ENCODE data around the gene STAM2.
"Not testable (repeated sequence)": the region's sequence is repeated elsewhere in the genome, so short reads cannot be mapped to it uniquely, and the experiment has no call there.

Gene STAM2

GRCh38 chr2:152100961-152101360, 74.6 kb downstream of the STAM2 start:
- no peak for DNase-seq

GRCh38 chr2:152099367-152100050, 76.1 kb downstream of the STAM2 start:
- no peak for DNase-seq

DNA sequence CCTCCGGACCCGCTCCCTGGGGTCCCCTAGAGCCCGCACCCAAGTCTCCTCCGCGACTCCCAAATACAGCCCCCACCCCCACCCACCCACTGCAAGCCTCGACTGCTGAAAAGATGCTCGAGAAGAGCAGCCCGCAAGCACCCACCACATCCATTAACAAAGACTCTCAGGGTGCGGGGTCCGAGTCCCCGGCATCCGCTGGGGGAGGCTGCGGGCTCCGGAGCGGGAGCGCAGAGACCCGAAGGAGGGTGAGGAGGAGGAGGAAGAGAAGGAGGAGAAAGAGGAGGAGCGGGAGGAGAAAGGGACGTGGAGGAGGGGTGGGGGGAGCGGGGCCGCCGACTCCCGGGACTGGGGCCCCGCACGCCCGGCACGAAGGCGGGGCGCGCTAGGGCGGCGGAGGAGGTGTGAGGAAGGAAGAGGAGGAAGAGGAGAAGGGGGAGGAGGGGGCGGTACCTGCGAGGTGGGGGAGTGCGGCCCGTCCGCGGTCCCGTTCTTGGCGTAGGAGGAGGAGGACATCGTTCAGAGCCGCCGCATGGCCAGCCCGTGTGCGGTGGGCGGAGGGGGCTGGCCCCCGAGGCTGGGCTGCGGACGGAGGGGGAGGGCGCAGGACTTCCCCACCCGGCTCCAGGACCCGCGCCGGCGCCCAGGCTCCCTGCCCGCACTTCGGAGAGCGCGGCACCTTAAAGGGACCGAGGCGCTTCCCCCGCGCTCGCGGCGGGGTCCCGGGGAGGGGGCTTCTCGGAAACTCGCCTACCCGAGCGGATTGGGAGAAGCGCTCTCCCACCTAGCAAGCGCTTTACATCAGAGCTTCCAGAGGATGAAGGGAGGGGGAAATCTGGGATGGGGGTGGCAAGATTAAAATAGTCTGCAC, 76.8 kb downstream of the STAM2 start, which contains the start of gene CACNB4:
CACNB4 (minus strand) TSS at position 549 of the 871 bp plus-strand sequence.
- DNase-seq = peak; percentile 8

GRCh38 chr2:152097801-152098495, 77.6 kb downstream of the STAM2 start:
- DNase-seq = no peak

- DNase-seq = no peak
Observed at GRCh38 chr2:152097290-152097800, 78.2 kb downstream of the STAM2 start.

GRCh38 chr2:152095146-152095545, 80.4 kb downstream of the STAM2 start:
- DNase-seq = no peak

DNA sequence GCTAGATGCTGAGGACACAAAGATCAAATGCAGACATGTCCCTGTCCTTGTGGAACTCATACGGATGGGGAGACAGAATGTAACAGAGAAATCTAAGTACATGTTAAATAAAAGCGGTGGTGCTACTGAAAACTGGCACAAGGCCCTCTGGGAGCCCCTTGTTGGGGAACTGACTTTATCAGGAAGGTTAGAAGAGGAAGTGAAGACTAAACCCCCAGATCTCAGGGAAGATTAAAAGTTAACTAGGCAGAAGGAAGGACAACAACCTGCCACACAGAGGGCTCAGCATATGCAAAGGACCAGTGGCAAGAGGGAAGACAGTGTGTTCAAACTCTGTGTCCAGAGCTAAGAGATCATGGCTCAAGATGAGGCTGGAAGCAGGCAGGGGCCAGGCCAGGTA, 81.5 kb downstream of the STAM2 start:
- DNase-seq = no peak

DNA sequence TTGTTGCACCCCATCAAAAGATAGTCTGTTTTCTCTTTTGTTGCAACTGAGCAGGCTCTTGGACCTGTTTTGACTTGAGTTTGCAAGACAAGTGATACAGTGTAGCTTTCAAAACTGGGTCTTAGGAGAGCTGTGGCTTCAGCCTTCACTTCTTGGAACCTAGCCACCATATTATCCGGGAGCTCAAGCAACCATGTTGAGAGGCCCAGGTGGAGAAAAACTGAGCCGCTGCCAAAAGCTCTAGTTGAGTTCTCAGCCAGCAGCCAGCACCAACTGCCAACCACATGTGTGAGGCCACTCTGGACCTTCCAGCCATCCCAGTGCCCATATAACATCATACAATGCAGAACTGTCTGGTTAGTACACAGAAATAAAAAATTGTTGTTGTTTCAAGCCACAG, 82.1 kb downstream of the STAM2 start:
- no peak for DNase-seq

- DNase-seq = no peak
Observed at GRCh38 chr2:152092095-152092494, 83.5 kb downstream of the STAM2 start.

DNA sequence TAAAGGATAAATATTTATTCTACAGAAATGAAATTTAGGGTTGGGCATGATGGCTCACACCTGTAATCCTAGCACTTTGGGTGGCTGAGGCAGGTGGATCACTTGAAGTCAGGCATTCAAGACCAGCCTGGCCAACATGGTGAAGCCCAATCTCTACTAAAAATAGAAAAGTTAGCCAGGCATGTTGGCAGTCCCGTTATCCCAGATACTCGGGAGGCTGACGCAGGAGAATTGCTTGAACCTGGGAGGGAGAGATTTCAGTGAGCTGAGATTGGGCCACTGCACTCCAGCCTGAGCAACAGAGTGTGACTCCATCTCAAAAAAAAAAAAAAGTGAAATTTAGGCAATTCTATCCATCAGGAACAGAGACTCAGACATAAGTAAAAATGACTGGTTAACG, 84.8 kb downstream of the STAM2 start:
- not testable (repeated sequence) for DNase-seq

DNA sequence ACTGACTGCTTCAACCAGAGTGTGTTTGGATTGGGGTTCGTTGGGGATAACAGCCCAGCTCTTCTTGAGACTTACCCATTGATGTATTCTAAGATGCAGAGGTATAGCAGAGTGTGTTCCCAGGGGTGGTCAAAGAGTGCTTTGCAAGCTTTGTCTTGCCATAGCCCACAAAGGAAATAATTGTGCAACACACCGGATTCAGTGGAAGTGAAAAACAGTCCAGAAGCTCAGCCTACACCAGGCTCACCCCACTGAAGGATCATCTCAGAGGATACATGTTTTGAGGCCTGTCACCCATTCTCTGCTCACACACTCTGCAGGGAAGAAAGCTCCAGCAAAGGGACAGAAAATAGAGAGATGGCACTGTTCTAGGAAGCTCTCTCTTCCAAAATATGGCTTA, 86.3 kb downstream of the STAM2 start:
- DNase-seq = no peak

DNA sequence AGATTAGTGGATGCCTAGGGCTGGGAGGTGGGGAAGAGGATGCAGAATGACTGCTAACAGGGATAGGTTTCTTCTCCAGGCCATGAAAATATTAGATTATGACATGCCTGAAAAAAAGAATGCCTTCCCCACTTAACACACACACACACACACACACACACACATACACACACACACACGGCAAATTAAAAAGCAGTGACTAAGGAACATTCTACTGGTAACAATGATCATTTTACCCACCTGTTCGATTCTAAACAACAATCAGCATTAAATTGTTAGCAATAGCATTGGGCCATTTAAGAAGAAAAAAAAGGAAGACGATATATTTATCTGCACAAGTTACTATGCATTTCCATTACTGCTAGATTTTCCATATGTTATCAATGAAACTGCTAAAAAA, 87.6 kb downstream of the STAM2 start:
- DNase-seq = no peak

GRCh38 chr2:152086231-152086630, 89.3 kb downstream of the STAM2 start:
- no peak for DNase-seq

DNA sequence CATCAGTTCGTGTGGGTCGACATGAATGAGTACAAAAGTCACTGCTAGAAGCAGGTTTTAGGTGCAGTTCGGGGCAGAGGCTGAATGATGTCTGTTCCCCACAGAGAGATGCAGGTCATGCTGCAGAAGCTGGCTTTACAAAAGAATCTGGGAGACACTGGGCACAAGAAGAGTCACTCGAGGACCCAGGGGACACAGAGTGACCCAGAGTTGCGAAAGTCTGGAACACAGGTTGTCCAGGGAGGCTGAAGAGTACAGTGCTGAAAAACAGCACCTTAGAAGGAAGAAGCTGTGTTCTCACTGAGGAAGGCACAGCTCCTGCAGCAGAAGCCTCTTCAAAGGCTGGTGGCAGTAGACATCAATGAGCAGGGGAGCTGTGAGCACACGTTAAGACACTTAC, 91.5 kb downstream of the STAM2 start:
- no peak for DNase-seq

DNA sequence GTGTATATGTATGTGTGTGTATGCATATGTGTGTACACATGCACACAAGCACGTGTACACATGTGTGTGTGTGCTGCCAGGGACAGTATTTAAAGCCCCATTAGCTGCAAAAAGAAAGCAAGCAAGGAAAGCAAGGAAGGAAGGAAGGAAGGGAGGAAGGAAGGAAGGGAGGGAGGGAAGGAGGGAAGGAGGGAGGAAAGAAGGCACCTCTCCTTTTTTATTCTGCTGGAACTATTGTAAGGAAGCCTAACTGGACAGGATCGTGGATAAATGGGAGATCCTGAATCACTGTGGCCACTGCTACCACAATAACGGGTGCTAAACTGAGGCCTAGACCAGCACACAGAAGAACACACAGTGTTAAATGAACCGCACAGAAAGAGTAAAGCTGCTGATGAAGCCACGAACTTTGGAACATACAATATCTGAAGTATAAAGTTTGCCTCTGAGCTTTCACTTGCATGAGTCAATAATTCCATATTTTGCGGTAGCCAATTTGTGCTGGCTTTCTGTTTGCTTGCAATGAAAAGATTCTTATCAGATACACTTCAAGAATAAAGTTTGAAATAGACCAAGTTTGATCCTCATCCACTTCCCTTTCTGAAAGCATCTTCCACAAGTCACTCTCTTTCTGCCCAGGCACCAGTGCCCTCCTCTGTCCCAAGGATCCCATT, 92.2 kb downstream of the STAM2 start:
- DNase-seq = no peak

GRCh38 chr2:152078662-152079061, 96.9 kb downstream of the STAM2 start:
- no peak for DNase-seq

GRCh38 chr2:152078023-152078422, 97.5 kb downstream of the STAM2 start:
- DNase-seq = no peak

GRCh38 chr2:152075461-152076050, 100.0 kb downstream of the STAM2 start:
- DNase-seq = no peak

GRCh38 chr2:152072011-152072410, 103.6 kb downstream of the STAM2 start:
- DNase-seq = no peak

DNA sequence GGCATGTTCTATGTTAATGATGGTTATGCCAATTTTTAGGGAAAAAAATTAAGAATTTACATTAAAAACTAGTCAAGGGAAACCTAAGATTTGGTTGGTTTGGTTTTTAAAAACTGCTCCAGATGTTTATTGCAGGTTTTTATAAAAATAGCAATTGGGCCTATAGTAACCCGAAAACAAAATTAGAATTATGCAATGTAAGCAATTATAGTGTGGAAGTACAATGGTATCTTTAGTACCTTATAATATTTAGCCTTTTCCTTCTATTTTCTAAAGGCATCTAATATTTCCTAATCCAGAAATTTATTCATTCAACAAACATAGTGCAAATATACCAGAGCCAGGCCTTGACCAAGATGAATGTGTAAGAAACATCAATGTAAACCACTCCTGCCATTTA, 104.0 kb downstream of the STAM2 start:
- DNase-seq = no peak

DNA sequence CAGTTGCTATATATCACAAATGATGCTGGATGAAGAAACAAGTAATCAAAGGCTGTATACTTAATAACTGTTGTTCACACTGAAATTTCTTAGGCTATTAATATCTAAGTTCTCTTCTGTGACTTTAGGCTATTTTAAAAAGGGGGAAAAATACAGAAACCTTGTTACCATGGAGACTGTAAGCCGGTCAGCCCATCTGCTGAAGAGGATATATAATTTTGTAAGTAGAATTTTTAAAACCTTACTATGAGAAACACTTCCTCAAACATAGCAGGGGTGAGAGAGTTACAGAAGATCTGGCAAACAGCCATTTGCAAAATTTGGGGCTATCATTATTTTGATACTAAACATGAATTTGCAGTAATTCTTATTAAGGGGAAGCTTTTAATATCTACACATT, 104.5 kb downstream of the STAM2 start:
- DNase-seq = no peak

GRCh38 chr2:152068226-152068625, 107.3 kb downstream of the STAM2 start:
- no peak for DNase-seq

Measured in COR-L47 (cell line).